Liver (tissue), 3 donors: ENCODE measurements around the gene KNTC1.

Source experiments
- CTCF ChIP-seq: fragments of 150-350 bp; IDR thresholded peaks from 2 replicates; pipeline ENCODE4 v1.5.1; 2017; ENCODE audit warnings: improper control_type of control experiment, low read depth, low read length; ENCODE audit not compliant: missing input control
- FOXA1 ChIP-seq: IDR thresholded peaks from 2 replicates; pipeline ENCODE4 v1.6.1; 2016; ENCODE audit warnings: antibody characterized with exemption
- HNF4A ChIP-seq, 2 donors: conservative IDR thresholded peaks; 2 replicates each; pipeline ENCODE4 v1.6.1; 2016; ENCODE audit warnings: antibody characterized with exemption in 2 of 2, mild to moderate bottlenecking in 2 of 2
- HNF4G ChIP-seq: IDR thresholded peaks from 2 replicates; pipeline ENCODE4 v1.6.1; 2016; ENCODE audit warnings: antibody characterized with exemption
- MAX ChIP-seq: IDR thresholded peaks from 2 replicates; pipeline ENCODE4 v1.6.1; 2016; ENCODE audit warnings: antibody characterized with exemption
- RAD21 ChIP-seq, 2 donors: IDR thresholded peaks; 2 replicates each; pipeline ENCODE4 v1.6.1; 2016; ENCODE audit warnings: antibody characterized with exemption in 2 of 2, mild to moderate bottlenecking in 2 of 2
- REST ChIP-seq: IDR thresholded peaks from 2 replicates; pipeline ENCODE4 v1.6.1; 2016; ENCODE audit warnings: antibody characterized with exemption, mild to moderate bottlenecking
- RXRA ChIP-seq, 2 donors: IDR thresholded peaks; 2 replicates each; pipeline ENCODE4 v1.6.1; 2017 to 2018; ENCODE audit warnings: antibody characterized with exemption in 2 of 2, mild to moderate bottlenecking in 1 of 2
- SP1 ChIP-seq: IDR thresholded peaks from 2 replicates; pipeline ENCODE4 v1.6.1; 2018; ENCODE audit warnings: antibody characterized with exemption, mild to moderate bottlenecking
- TAF1 ChIP-seq: conservative IDR thresholded peaks from 2 replicates; pipeline ENCODE4 v1.6.1; 2016; ENCODE audit warnings: antibody characterized with exemption, mild to moderate bottlenecking
- YY1 ChIP-seq: IDR thresholded peaks from 2 replicates; pipeline ENCODE4 v1.6.1; 2016; ENCODE audit warnings: antibody characterized with exemption, mild to moderate bottlenecking
- ZBTB33 ChIP-seq: IDR thresholded peaks from 2 replicates; pipeline ENCODE4 v1.6.1; 2016; ENCODE audit warnings: antibody characterized with exemption
- donor health status: healthy.
- donor health status: healthy.

GRCh38 chr12:122563361-122563760 is 36.3 kb downstream of the KNTC1 start:
- no peak for TF ChIP-seq SP1
- TF ChIP-seq TAF1, result no peak
- TF ChIP-seq CTCF, result no peak
- TF ChIP-seq MAX, result no peak
- no peak for TF ChIP-seq YY1
- TF ChIP-seq FOXA1, result no peak
- TF ChIP-seq ZBTB33, result no peak
- TF ChIP-seq HNF4A (conservative IDR thresholded peaks at IDR 0.05), result no peak
- TF ChIP-seq RXRA (IDR thresholded peaks at IDR 0.05), result no peak
- no peak for TF ChIP-seq RAD21 (IDR thresholded peaks at IDR 0.05)
- TF ChIP-seq HNF4G, result no peak
- no peak for TF ChIP-seq REST
